K562 (cell line): Measurements from ENCODE around the gene HMG20B. TPM values are rescaled to one million over a fixed set of nuclear protein-coding genes. Genes with fewer than 3 reads are reported as not detected.

Experiments used
- CREB5 ChIP-seq: fragments of 250-450 bp; sonication (Bioruptor Pico); IDR thresholded peaks from 2 replicates; pipeline ENCODE4 v1.5.0; 2020; ENCODE audit warnings: mild to moderate bottlenecking
- E2F4 ChIP-seq: sonication (generic); formaldehyde crosslinking; IDR thresholded peaks from 2 replicates; pipeline ENCODE4 v1.8.0; 2022; ENCODE audit warnings: mild to moderate bottlenecking, low read depth, missing genetic modification reagents
- HBP1 ChIP-seq: fragments of 450-650 bp; formaldehyde crosslinking; IDR thresholded peaks from 2 replicates; pipeline ENCODE4 v1.4.0; 2022; ENCODE audit warnings: missing genetic modification characterization
- HES1 ChIP-seq: fragments of 450-650 bp; IDR thresholded peaks from 2 replicates; pipeline ENCODE4 v1.6.1; 2016; ENCODE audit warnings: low read depth, mild to moderate bottlenecking, moderate library complexity
- JUN ChIP-seq, 2 experiments: sonication (generic) in 1 of 2; formaldehyde crosslinking in 1 of 2; IDR thresholded peaks; 2 replicates each; pipeline versions ENCODE4 v1.6.1 to v1.8.0; 2012 to 2022; ENCODE audit warnings: borderline replicate concordance in 2 of 2, mild to moderate bottlenecking in 2 of 2, improper control_type of control experiment in 1 of 2, low read depth in 1 of 2, low read length in 1 of 2, missing genetic modification reagents in 1 of 2
- MYC ChIP-seq, 2 experiments: fragments of 250-450 bp in 1 of 2; sonication (Bioruptor Pico) in 1 of 2; IDR thresholded peaks; 2 replicates each; pipeline versions ENCODE4 v1.5.1 to v1.6.1; 2012 to 2021; ENCODE audit warnings: low read depth in 2 of 2, borderline replicate concordance in 1 of 2, improper control_type of control experiment in 1 of 2, low read length in 1 of 2, mild to moderate bottlenecking in 1 of 2, moderate library complexity in 1 of 2
- ZBTB40 ChIP-seq, 2 experiments: fragments of 450-650 bp in 1 of 2; sonication (generic) in 1 of 2; formaldehyde crosslinking in 1 of 2; IDR thresholded peaks; 2 replicates each; pipeline versions ENCODE4 v1.7.1 to v1.9.0; 2016 to 2022; ENCODE audit warnings: inconsistent platforms in 1 of 2, mild to moderate bottlenecking in 1 of 2, missing genetic modification reagents in 1 of 2
- ZNF282 ChIP-seq: sonication (generic); formaldehyde crosslinking; IDR thresholded peaks from 2 replicates; pipeline ENCODE4 v1.8.1; 2023; ENCODE audit warnings: missing genetic modification reagents
- ZNF384 ChIP-seq: IDR thresholded peaks from 2 replicates; pipeline ENCODE4 v1.6.1; 2012; ENCODE audit warnings: low read depth, low read length, improper control_type of control experiment
- polyA plus RNA-seq, 8 experiments: library from polyadenylated mRNA; depleted of rRNA in 4 of 8; stranded (reverse) in 5 of 8; unstranded in 3 of 8; fragments of >200 nt; fragmentation: Nextera tagmentation in 2 of 8; fragmentation: Illumina TruSeq in 1 of 8; extraction: Ambion mirVana in 2 of 8; extraction: Trizol in 1 of 8; gene quantifications; 2 replicates each; pipeline versions ENCODE4 v1.2.1 to v1.2.3, GENCODE V29; 2011 to 2014; ENCODE audit warnings: inconsistent platforms in 1 of 8, missing spikeins in 1 of 8
- total RNA-seq, 7 experiments: library from RNA; depleted of rRNA in 6 of 7; stranded (reverse); fragments of >200 nt in 6 of 7; fragmentation: Illumina TruSeq in 2 of 7; extraction: Trizol in 2 of 7; gene quantifications; 2 replicates each; pipeline versions ENCODE4 v1.2.1 to v1.2.3, GENCODE V29; 2011 to 2021; ENCODE audit warnings: low replicate concordance in 1 of 7

The HMG20B gene
- total and polyA plus RNA-seq, 9 of the 15 experiments (the other 6 are each of a cell fraction or from before 2014, with no cell fraction given), result 0.35 to 172 (median 38.6) TPM

GRCh38 chr19:3626473-3627350 is 54.0 kb downstream of the HMG20B start, which contains the start of gene CACTIN (continued):
- peak; percentile 54; the same call in 1 of the 2 replicates for TF ChIP-seq ZBTB40 (IDR thresholded peaks at IDR 0.05)
- no peak for TF ChIP-seq ZBTB40 (CRISPR knock-in tag; IDR thresholded peaks at IDR 0.05)
- TF ChIP-seq E2F4 (CRISPR knock-in tag), result peak; percentile 81; the same call in 1 of the 2 replicates
- no peak for TF ChIP-seq HES1
- TF ChIP-seq CREB5 (CRISPR knock-in tag), result no peak
- no peak for TF ChIP-seq HBP1 (CRISPR knock-in tag)
- TF ChIP-seq MYC (IDR thresholded peaks at IDR 0.05; ENCODE audit: low read depth, low read length), result peak; percentile 79
- TF ChIP-seq MYC (CRISPR knock-in tag; IDR thresholded peaks at IDR 0.05; ENCODE audit: borderline replicate concordance, low read depth), result no peak
- no peak for TF ChIP-seq JUN (IDR thresholded peaks at IDR 0.05; ENCODE audit: borderline replicate concordance, low read depth, low read length)
- no peak; the same call in 1 of the 2 replicates for TF ChIP-seq JUN (CRISPR knock-in tag; IDR thresholded peaks at IDR 0.05; ENCODE audit: borderline replicate concordance)
- TF ChIP-seq ZNF282, result no peak
- TF ChIP-seq ZNF384, result no peak; the same call in 1 of the 2 replicates
